Measurements from ENCODE around the gene SMYD3. TPM values are rescaled to one million over a fixed set of nuclear protein-coding genes. Genes with fewer than 3 reads are reported as not detected.

SMYD3 gene
- polyA plus RNA-seq, 1 donor from 2014 or later: 48.6 TPM

GRCh38 chr1:245888809-245889208 is 618.3 kb downstream of the SMYD3 start:
- H3K27ac ChIP-seq (ENCODE audit: low read length): no peak overlapping the region
- H3K27me3 ChIP-seq (ENCODE audit: insufficient read depth, low read depth, low read length): no peaks in the 10 kb centered on the region
- H3F3A ChIP-seq (ENCODE audit: insufficient read depth, low read length, poor library complexity, severe bottlenecking): no peaks in the 10 kb centered on the region
- H3K79me2 ChIP-seq (replicated peaks; ENCODE audit: insufficient read depth, low read length): no peaks in the 10 kb centered on the region
- no peak overlapping the region for H3K4me3 ChIP-seq (ENCODE audit: low read length)
- TF ChIP-seq CTCF (IDR thresholded peaks at IDR 0.05; ENCODE audit: poor library complexity, severe bottlenecking) (no peak), POLR2AphosphoS5 (IDR thresholded peaks at IDR 0.05) (no peak), TAF1 (IDR thresholded peaks at IDR 0.05; ENCODE audit: low read depth) (no peak), EP300 (conservative IDR thresholded peaks at IDR 0.05; ENCODE audit: poor library complexity, severe bottlenecking) (no peak), SMC3 (conservative IDR thresholded peaks at IDR 0.05; ENCODE audit: poor library complexity) (no peak), REST (IDR thresholded peaks at IDR 0.05; ENCODE audit: borderline replicate concordance) (no peak), MXI1 (conservative IDR thresholded peaks at IDR 0.05; ENCODE audit: poor library complexity, severe bottlenecking) (no peak), EZH2 (IDR thresholded peaks at IDR 0.05; ENCODE audit: borderline replicate concordance, insufficient read depth, low read length, poor library complexity, severe bottlenecking) (no peak), RAD21 (conservative IDR thresholded peaks at IDR 0.05) (no peak)
- H4K20me1 ChIP-seq (ENCODE audit: insufficient read depth): no peaks in the 10 kb centered on the region
- no peaks in the 10 kb centered on the region for H3K9me2 ChIP-seq (ENCODE audit: insufficient read depth, low read length)
- no peaks in the 10 kb centered on the region for H3K36me3 ChIP-seq (ENCODE audit: insufficient read depth, low read length)
- H3K9ac ChIP-seq (ENCODE audit: low read length): no peak overlapping the region
- no peak overlapping the region for H3K4me2 ChIP-seq (ENCODE audit: low read length)
- H2AFZ ChIP-seq (ENCODE audit: low read depth, low read length): no peak overlapping the region
- no peaks in the 10 kb centered on the region for H3K9me3 ChIP-seq (ENCODE audit: low read length)

GRCh38 chr1:245887829-245888228 is 619.2 kb downstream of the SMYD3 start:
- Histone ChIP-seq H3F3A (ENCODE audit: insufficient read depth, low read length, poor library complexity, severe bottlenecking) (no peaks in the 10 kb centered on the region), H3K27ac (ENCODE audit: low read length) (no peak overlapping the region), H3K9ac (ENCODE audit: low read length) (no peak overlapping the region), H3K9me3 (ENCODE audit: low read length) (no peaks in the 10 kb centered on the region), H2AFZ (ENCODE audit: low read depth, low read length) (no peak overlapping the region), H3K4me2 (ENCODE audit: low read length) (no peak overlapping the region), H4K20me1 (ENCODE audit: insufficient read depth) (no peaks in the 10 kb centered on the region), H3K4me3 (ENCODE audit: low read length) (no peak overlapping the region), H3K36me3 (ENCODE audit: insufficient read depth, low read length) (no peaks in the 10 kb centered on the region), H3K79me2 (replicated peaks; ENCODE audit: insufficient read depth, low read length) (no peaks in the 10 kb centered on the region), H3K9me2 (ENCODE audit: insufficient read depth, low read length) (no peaks in the 10 kb centered on the region), H3K27me3 (ENCODE audit: insufficient read depth, low read depth, low read length) (no peaks in the 10 kb centered on the region)
- TF ChIP-seq TAF1 (IDR thresholded peaks at IDR 0.05; ENCODE audit: low read depth): no peak

Measured in neural cell (in vitro differentiated cells).